GM18519 (cell line): Measurements from ENCODE around the gene TRERF1.

ENCODE experiments used
- ATAC-seq: cut with Tn5 transposase; IDR thresholded peaks from one replicate; pipeline ENCODE4 v1.9.1; 2021; ENCODE audit warnings: mild to moderate bottlenecking, moderate library complexity; ENCODE audit not compliant: unreplicated experiment, low FRiP score

Gene TRERF1

DNA sequence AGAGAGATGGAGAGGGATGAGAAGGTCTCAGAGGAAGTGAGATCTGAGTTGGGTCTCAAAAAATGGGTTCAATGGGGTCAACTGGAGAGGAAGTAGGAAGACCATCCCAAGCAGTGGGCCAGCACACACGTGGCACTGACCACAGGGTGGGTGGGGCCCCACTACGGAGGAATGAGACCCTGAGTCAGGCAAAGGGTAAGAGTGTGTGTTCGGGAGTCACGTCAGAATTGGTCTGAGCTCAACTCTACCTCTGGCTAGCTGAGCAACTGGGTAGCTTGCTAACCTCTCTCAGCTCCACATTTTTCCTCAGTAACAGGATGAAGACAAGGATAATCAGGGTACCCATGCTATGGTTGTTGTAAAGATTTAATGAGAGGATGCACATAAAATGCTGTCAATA is 79.0 kb downstream of the TRERF1 start:
- ATAC-seq, result no peak

DNA sequence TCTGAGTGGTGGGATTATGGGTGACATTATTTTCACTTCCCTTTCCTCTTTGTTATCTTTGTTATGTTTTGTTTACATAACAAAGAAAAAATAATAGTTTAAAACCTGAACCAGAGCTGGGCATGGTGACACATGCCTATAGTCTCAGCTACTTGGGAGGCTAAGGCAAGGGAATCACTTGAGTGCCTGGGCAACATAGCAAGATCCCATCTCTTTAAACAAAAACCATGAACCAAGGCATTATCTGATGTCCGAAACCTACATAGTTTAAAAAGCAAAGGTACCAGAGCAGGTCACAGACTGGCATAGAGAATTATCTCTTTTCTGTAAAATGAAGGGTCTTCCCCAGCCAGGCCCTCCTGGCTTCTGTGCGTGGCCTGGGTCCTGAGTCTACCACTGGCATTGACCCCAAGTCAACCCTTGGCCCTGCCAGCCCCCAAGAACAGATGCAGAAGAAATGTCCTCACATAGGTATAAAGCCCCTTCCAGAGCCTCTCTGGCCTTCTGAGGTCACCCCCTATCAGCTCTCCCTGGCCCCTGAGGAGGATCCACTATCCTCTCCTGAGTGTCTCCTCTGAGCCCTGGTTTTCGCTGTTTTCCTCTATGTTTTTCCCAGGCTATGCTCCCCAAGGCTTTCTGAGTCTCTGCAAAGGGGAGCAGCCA is 81.3 kb downstream of the TRERF1 start:
- no peak for ATAC-seq

DNA sequence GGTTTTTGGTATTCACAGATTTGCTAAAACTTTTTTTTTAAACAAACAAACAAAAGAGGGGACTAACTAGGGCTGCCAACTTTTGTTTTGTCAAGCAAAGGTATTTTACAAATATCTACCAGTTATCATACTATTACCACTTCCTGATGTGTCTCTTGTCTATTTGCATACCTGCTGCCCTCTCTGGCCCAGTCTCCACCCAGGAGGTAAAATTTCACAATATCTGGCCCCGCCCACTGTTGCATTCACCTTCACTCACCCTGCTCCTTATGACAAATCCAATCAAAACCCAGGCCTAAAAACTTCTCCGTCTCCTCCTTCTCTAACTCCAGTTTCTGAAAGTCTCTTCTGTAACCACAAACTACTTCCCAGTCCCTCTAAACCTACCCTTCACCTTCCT is 82.2 kb downstream of the TRERF1 start:
- no peak for ATAC-seq

DNA sequence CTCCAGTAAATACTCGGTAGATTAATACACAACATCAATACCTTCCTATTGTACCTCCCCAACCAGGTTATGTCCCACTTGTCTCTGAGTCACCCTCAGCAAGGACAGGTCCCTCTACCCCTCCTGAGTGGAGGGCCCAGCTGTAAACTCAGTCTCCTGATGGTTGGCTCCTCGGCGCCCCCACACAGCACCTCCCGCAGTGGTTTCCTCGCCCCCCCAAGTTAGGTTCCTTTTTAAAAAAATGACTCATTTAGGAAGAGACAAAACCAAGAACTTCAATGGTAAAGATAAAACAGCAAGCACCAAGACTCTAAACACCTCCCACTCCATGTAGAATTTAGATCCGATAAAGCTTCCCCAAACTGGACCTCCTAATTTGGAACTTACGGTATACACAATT is 83.5 kb downstream of the TRERF1 start:
- ATAC-seq, result no peak

DNA sequence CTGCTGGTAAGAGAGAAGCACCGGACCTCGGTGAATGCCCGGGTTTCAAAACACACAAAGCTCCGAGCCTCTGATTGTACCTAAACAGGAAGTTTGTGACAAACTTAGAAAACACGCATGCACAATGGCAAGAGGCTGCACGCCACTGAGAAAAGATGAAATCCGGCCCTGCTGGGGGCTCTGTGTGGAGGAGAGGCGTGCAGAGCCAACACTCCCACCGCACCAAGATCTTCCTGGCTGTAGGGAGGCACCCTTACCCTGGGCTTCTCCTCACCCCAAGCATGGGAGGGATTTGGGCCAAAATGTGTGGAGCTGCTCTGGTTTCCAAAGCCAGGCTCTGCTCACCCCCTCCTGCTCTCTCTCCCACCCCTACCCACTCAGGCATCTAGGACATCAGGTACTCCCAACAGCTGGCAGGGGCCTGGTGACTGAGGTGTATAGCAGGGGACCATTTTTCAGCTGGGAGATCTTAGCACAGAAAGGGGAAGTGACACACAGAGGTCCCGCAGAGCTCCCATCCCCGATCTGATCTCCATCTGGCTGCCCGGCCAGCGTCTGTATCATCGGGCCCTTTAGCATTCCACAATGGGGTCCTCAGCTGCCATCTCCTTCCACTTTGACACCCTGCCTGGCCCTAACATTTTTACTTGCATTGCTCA is 84.2 kb downstream of the TRERF1 start:
- ATAC-seq, result no peak

DNA sequence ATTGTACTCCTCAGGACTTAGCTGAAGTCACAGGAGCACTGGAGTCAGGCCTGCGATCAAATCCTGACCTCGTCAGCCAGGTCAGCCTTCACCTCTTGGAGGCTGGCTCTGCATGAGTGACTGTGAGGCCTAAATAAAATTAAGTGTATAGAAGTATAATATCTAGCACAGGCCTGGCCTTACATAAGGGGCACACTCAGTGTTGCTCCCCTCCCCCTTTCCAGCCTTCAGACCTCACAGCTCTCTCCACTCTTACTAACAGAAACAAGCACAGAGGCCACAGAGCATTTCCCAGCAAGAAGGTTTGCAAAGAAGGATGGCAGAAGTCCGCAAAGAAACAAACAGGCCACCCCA is 84.8 kb downstream of the TRERF1 start:
- no peak for ATAC-seq

DNA sequence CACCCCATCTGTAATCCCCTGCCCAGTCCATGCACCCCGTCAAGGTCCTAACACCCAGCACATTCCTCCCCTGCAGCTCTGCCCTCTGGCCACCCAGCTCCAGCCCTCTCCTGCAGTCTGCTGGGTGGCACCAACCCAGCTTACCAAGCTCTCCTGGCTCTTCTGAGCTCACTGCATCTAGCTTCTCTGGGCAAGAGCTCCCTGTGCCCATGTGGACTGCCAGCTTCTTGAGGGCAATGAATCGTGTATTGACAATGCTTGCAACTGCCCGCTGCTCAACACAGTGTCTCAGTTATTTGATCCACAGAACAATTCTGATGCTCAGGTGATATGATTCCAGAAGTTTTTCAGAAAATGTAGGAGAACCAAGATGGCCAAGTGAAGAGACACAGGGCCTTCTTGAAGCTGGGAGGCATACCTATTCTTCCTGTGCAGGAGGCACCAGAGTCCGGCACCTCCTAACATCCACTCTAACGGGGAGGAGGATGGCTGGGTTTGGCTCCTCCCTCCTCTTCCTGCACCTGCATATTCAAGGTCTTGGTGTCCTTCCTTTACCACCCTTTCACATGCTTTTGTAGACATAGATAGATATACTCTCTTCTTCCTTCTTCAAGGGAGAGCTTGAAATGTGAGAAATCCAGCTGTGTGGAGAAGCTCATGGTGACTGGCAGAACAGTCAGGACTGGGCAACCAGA is 85.6 kb downstream of the TRERF1 start:
- ATAC-seq, result no peak

DNA sequence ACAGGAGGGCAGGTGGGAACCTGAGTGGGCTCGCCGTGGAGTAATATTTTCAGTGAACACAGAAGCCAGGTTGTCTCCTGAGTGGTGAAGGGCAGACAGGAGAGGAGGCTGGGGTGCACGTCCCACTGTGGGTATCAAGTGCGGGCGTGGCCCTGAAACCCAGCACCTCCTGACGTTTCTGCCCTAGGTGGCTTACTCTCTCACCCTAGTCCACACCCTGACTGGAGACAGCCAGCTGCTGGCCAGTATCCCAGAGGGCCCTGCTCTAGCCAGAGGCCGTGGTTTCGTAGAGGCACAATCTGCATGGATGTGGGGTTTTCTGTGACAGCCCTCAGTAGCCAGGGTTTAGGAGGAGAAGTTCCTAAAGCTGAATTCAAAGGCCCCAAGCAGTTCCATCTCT is 86.7 kb downstream of the TRERF1 start:
- no peak for ATAC-seq

DNA sequence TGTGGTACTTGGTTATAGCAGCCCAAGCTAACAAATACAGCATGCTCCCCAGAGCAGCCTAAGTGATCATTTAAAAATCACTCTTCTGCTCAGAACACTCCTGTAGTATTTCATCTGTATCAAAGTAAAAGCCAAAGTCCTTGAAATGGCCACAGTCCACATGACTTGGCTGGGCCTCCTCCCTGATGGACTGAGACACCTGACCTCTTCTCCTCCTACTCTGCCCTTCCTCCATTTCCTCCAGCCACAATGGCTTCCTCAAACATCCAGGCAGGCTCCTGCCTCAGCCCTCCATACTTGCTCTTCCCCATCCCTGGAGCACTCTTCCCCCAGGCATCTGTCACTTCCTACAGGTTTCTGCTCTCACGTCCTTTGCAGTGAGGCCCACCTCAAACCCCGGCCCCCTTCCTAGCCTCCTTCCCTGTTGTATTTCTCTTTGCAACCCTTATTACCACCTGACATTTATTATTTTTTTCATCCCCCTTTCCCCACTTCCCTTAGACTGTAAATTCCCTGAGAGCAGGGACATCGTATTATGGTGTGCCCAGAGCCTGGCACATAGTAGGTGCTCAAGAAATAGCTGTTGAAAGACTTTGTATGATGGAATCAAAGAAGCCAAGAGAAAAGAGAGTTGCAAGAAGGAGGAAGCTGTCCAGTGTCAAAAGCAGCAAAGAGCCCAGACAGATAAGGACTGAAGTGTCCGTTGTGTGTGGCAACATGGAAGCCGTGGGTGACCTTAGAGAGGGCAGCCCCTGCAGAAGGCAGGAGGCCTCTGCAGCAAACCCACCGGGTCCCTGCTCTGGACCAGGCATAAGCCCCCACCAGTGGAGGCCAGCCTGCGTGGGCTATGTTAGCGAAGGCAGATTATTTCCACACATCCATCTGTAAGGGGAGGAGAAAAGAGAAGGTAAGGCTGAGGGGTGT is 87.5 kb downstream of the TRERF1 start:
- ATAC-seq, result no peak

DNA sequence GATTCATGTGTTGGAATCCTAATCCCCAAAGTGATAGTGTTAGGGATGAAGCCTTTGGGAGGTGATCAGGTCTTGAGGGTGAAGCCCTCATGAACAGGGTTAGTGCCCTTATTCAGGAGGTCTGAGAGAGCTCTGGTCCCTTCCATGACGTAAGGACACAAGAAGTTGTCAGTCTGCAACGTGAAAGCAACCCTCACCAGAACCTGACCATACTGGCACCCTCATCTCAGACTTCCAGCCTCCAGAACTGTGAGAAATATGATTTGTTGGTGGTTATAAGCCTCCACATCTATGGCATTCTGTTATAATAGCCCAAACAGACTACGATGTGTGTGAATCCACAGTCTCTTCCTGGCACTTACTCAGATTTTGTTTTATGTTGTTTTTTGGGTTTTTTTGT is 90.7 kb downstream of the TRERF1 start:
- ATAC-seq, result no peak

DNA sequence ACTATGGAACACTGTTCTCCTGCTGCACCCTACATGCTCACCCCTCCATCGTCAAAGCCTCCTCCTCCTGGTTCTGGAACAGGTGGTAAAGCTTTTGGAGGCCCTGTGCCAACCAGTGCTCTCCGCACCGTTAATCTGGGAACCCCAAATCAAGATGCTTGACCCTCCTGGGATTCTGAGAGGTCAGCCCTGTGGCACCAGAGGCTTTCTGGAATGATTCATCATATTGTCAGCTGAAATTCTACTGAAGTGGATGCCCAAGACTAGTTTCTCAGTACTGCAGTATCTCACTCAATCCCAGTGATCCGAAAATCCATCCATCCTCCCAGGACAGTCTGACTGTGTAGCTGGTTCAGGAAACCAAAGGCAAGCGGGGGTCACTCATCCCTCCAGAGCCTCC is 92.7 kb downstream of the TRERF1 start:
- ATAC-seq, result no peak

DNA sequence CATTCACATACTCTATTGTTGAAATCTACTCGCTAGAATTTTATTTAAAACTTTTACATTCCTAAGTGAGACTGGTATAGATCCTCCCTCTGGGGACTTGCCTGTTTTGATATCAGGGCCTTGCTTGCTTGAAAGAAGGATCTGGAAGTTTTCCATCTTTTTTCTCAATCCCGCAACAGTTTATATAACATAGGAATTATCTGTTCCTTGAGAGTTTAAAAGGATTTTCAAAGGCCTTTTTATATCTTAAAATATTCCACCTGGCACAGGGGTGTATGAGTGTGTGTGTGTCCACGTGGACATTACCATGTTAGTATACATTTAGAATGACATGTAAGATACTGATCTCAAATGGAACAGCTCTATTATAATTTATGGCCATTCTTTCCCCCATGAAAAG is 96.3 kb downstream of the TRERF1 start:
- ATAC-seq, result no peak

DNA sequence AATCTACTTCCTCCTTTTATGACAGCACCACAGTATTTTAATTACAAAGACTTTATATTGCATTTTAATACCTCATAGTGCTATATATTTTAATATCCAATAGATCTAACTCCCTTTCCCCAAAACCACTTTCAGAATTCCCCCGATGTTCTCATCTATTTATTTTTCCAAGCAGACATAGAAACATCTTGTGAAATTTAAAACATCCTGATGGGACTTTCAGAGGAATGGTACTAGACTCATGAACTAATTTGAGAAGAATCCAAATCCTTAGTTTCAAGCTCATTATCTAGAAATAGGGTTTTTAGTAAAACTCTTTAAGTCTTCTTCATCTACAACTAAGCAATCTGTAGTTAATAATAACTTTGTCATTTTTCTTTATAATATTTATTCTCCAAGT is 97.0 kb downstream of the TRERF1 start:
- no peak for ATAC-seq

DNA sequence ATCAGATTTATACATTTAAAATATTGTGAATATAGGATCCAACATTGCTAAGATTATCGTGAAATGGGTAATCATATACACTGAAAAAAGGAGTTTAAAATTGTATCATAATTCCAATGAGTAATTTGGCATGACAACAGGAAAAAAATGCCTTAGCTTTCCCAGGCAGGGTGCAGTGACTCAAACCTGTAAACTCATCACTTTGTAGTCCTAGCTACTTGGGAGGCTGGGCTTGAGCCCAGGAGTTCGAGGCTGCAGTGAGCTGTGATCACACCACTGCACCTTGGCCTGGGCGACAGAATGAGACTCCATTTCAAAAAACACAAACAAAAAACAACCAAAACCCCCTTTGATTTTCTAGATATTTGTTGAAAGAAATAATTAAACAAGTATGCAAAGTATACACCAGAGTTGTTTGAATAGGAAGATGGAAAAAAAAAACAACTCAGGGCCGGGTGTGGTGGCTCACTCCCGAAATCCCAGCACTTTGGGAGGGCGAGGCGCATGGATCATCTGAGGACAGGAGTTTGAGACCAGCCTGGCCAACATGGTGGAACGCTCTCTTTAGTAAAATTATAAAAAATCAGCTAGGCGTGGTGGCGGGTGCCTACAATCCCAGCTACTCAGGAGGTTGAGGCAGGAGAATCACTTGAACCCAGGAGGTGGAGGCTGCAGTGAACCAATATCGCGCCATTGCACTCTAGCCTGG is 98.7 kb downstream of the TRERF1 start:
- no peak for ATAC-seq

DNA sequence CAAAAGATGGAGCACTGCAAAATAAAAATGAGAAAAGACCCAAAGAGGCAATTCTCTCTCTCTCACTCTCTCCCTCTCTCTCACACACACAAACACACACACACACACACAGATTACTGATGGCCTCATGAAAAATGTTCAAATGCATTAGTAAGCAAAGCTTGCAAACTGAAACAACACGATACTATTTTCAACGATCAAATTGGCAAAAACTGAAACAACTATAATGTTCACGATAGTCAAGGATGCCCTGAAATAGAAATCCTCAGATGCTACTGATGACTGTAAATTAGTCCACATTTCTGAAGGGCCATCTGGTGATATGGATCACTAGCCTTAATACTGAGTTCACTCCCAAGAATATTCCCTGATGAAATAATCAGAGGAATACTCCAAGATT is 100.8 kb downstream of the TRERF1 start:
- ATAC-seq, result no peak

DNA sequence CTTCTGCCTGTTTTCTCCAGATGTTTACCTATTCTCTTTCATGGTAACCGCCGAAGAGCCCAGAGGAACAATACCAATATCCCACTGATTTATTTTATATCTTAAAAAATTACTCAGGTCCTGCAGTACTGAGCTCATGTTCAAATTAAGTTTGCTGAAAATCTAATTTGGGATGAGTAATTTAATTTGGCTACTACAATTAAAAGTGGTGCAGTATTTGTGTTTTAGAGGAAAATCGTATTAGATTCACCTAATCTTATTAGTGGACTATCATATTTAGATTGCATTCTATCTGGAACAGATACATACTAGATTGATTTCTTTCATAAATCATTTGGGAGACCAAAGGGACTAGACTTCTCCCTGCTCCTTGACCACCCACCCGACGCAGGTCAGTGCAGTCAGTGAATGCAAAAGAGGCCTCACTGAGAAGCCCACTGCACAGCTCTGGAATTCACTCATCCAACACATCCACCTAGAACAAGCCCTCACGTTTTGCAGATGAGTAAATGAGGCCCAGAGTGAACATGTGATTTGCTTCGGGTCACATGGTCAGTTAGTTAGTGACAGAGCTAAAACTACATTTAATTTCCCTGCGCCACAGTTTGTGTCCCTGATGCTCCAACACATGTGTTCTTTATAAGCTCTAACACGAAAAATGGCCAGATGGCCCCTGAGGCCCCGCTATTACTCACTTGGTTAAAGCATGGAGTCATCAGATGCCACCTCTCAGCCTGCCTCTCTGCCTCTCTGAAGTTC is 101.8 kb downstream of the TRERF1 start:
- no peak for ATAC-seq

DNA sequence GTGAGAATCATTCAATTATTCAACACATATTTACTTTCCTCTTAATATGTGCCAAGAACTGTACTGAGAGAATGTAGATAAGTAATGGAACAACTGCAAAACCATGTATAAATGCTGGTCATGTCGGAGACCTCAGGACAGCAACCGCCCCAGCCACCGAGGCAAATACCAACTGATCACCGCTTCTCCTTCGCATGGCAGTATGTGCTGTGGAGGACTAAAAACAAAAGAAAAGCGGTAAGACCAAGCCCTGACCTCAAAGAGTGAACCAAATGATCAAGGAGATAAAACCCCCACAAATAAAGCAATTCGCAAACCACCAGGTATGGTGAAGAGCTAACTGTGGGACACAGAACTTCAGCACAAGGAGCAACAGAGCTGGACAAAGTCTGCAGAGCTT is 104.3 kb downstream of the TRERF1 start:
- ATAC-seq, result no peak

DNA sequence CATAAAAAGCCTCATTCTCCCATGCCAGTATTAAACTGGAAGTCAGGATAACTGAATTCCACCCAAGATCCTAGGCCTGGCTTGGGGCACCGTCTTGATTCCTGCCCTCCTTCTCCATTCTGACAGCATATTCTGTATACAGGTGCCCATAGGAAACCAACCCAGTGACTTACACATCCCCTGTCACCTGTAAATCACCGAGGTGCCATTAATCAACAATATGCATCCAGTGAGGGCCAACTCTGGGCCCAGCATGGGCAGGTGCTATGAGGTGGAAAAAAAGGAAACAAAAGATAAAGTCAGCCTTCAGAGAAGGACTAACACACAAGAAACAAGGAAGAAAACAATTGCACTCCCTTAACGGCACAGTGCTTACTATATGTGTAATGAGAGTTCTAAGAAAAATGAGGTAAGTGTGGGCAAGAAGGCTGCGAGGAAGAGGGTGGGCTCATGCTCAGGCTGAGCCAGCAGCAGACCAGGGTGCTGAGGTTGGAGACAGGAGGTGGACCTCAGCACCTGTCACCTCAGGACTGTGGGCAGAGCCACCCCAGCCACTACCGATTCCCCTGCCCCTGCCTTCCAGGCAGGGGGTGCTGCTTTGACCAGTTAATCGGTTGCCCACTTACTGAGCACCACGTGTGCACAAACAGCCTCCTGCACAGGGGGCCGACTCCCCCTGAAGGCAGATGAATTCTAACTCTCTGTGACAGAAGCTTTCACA is 105.9 kb downstream of the TRERF1 start:
- ATAC-seq, result no peak

DNA sequence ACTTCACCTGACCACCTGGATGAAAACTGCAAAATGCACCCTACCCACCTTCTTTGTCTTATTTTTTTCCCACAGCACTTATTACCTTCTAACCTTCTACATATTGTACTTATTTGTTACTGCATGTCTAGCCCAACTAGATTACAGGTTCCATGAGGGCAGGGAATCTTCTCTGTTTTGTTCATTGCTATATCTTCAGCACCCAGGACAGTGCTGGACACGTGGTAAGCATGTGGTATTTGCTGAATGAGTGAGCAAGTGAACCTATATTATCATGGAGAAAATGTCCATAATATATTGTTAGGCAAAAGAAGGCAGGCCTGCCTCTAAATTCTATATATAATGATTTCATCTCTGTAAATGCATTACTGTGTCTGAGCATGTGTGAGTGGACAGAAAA is 107.0 kb downstream of the TRERF1 start:
- ATAC-seq, result no peak
